Measurements from ENCODE around the gene MGRN1.

The MGRN1 gene

DNA sequence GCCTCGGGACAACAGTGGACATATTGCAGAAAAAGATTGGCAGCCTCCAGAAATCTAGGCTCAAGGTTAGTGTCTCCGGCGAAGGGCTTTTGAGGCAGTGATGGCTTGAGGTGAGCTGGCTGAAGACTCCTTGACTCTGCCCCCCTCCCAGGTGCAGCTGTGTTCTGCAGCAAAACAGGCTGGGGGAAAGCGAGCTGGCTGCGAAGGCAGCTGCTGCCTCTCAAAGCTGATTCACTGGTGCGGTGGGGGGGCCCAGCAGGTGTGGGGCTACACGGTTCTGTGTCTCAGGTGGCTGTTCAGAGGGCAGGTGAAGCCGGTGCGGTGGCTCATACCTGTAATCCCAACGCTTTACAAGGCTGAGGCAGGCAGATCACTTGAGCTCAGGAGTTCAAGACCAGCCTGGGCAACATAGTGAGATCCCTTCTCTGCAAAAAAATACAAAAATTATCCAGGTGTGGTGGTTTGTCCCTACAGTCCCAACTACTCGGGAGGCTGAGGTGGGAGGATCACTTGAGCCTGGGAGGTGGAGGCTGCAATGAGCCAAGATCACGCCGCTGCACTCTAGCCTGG lies 45.6 kb upstream of the MGRN1 start:
- H3K4me2 ChIP-seq (ENCODE audit: insufficient read depth, low read length) = no peak overlapping the region
- no peak overlapping the region for H3K4me3 ChIP-seq (ENCODE audit: low read depth in 1 of 2, low read length in 2 of 2)
- no peak for TF ChIP-seq EZH2 (IDR thresholded peaks at IDR 0.05; ENCODE audit: borderline replicate concordance, low read depth, low read length, severe bottlenecking)
- TF ChIP-seq, protein P1, sequence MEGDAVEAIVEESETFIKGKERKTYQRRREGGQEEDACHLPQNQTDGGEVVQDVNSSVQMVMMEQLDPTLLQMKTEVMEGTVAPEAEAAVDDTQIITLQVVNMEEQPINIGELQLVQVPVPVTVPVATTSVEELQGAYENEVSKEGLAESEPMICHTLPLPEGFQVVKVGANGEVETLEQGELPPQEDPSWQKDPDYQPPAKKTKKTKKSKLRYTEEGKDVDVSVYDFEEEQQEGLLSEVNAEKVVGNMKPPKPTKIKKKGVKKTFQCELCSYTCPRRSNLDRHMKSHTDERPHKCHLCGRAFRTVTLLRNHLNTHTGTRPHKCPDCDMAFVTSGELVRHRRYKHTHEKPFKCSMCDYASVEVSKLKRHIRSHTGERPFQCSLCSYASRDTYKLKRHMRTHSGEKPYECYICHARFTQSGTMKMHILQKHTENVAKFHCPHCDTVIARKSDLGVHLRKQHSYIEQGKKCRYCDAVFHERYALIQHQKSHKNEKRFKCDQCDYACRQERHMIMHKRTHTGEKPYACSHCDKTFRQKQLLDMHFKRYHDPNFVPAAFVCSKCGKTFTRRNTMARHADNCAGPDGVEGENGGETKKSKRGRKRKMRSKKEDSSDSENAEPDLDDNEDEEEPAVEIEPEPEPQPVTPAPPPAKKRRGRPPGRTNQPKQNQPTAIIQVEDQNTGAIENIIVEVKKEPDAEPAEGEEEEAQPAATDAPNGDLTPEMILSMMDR (IDR thresholded peaks at IDR 0.05; ENCODE audit: borderline replicate concordance, extremely low read depth, low read length, poor library complexity, severe bottlenecking) = no peak
- H3K4me1 ChIP-seq (ENCODE audit: insufficient read depth, low read length) = no peaks in the 10 kb centered on the region
- H3K36me3 ChIP-seq (ENCODE audit: insufficient read depth, low read length) = no peaks in the 10 kb centered on the region
- no peak for DNase-seq
- no peaks in the 10 kb centered on the region for H3K27me3 ChIP-seq (ENCODE audit: insufficient read depth, low read length, poor library complexity)
- H3K9ac ChIP-seq (ENCODE audit: low read depth, low read length) = no peak overlapping the region
- H2AFZ ChIP-seq (ENCODE audit: low read depth, low read length) = no peak overlapping the region
- H3K27ac ChIP-seq (ENCODE audit: low read length) = no peak overlapping the region
- no peak for ATAC-seq (ENCODE audit: insufficient read depth, low read depth)
- no peaks in the 10 kb centered on the region for H3K79me2 ChIP-seq (ENCODE audit: insufficient read depth, low read length)
- no peaks in the 10 kb centered on the region for H3K9me3 ChIP-seq (ENCODE audit: insufficient read depth, low read length, severe bottlenecking)
- no peaks in the 10 kb centered on the region for H4K20me1 ChIP-seq (ENCODE audit: insufficient read depth, low read length)

DNA sequence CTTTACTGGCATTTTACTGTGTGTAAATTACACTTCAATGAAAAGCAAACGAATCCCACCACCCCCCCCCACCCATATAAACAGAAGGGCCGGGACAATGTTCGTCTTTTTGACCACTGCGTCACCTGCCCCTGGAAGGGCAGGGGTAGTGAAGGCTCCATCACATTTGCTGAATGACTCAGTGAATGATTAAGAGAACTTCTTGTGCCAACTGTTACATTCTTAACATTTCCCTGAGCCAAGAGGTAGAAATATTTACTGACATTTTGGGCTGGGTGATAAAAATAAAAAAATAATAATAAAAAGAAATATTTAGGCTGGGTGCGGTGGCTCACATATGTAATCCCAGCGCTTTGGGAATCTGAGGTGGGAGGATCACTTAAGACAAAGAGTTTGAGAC lies 44.4 kb upstream of the MGRN1 start:
- no peak overlapping the region for H3K9ac ChIP-seq (ENCODE audit: low read depth, low read length)
- no peaks in the 10 kb centered on the region for H3K79me2 ChIP-seq (ENCODE audit: insufficient read depth, low read length)
- no peaks in the 10 kb centered on the region for H3K36me3 ChIP-seq (ENCODE audit: insufficient read depth, low read length)
- H3K27me3 ChIP-seq (ENCODE audit: insufficient read depth, low read length, poor library complexity) = no peaks in the 10 kb centered on the region
- H3K4me1 ChIP-seq (ENCODE audit: insufficient read depth, low read length) = no peaks in the 10 kb centered on the region
- no peaks in the 10 kb centered on the region for H3K9me3 ChIP-seq (ENCODE audit: insufficient read depth, low read length, severe bottlenecking)
- H2AFZ ChIP-seq (ENCODE audit: low read depth, low read length) = no peak overlapping the region
- no peak overlapping the region for H3K27ac ChIP-seq (ENCODE audit: low read length)
- H4K20me1 ChIP-seq (ENCODE audit: insufficient read depth, low read length) = no peaks in the 10 kb centered on the region
- H3K4me2 ChIP-seq (ENCODE audit: insufficient read depth, low read length) = no peak overlapping the region
- DNase-seq (no peak), ATAC-seq (ENCODE audit: insufficient read depth, low read depth) (no peak)
- H3K4me3 ChIP-seq (ENCODE audit: low read depth in 1 of 2, low read length in 2 of 2) = no peak overlapping the region
- TF ChIP-seq EZH2 (IDR thresholded peaks at IDR 0.05; ENCODE audit: borderline replicate concordance, low read depth, low read length, severe bottlenecking) = no peak
- TF ChIP-seq, protein P1 (IDR thresholded peaks at IDR 0.05; ENCODE audit: borderline replicate concordance, extremely low read depth, low read length, poor library complexity, severe bottlenecking) = no peak

GRCh38 chr16:4583906-4584305 lies 40.7 kb upstream of the MGRN1 start:
- Histone ChIP-seq H3K4me1 (ENCODE audit: insufficient read depth, low read length) (no peaks in the 10 kb centered on the region), H3K9ac (ENCODE audit: low read depth, low read length) (no peak overlapping the region), H3K27me3 (ENCODE audit: insufficient read depth, low read length, poor library complexity) (peaks cover 10% of the 10 kb centered on the region), H3K79me2 (ENCODE audit: insufficient read depth, low read length) (no peaks in the 10 kb centered on the region), H3K36me3 (ENCODE audit: insufficient read depth, low read length) (no peaks in the 10 kb centered on the region), H3K9me3 (ENCODE audit: insufficient read depth, low read length, severe bottlenecking) (no peaks in the 10 kb centered on the region), H3K4me2 (ENCODE audit: insufficient read depth, low read length) (no peak overlapping the region), H2AFZ (ENCODE audit: low read depth, low read length) (no peak overlapping the region), H4K20me1 (ENCODE audit: insufficient read depth, low read length) (no peaks in the 10 kb centered on the region), H3K4me3 (ENCODE audit: low read depth in 1 of 2, low read length in 2 of 2) (no peak overlapping the region), H3K27ac (ENCODE audit: low read length) (no peak overlapping the region)
- no peak for DNase-seq
- TF ChIP-seq EZH2 (IDR thresholded peaks at IDR 0.05; ENCODE audit: borderline replicate concordance, low read depth, low read length, severe bottlenecking) = no peak
- TF ChIP-seq, protein P1 (IDR thresholded peaks at IDR 0.05; ENCODE audit: borderline replicate concordance, extremely low read depth, low read length, poor library complexity, severe bottlenecking) = no peak
- ATAC-seq (ENCODE audit: insufficient read depth, low read depth) = no peak

DNA sequence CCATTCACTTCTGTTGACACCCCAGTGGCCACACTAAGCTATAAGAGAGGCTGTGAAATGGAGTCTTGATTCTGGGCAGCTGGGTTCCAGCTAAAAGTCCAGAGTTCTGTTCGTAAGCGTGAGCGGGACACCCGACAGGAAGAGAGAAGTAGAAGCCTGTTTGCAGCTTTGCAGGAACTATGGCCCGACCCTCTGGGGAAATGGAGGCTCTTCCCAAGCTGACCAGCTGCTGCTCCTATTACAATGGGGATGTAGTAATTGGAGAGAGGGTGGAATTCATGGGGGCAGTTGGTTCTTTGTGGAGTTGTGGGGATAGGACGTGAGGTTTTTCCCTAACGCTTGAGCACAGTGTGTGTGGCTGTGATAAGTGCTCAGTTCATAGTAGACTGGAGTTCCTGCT lies 38.3 kb upstream of the MGRN1 start:
- Histone ChIP-seq H3K27me3 (ENCODE audit: insufficient read depth, low read length, poor library complexity) (peaks cover 10% of the 10 kb centered on the region), H2AFZ (ENCODE audit: low read depth, low read length) (no peak overlapping the region), H3K9ac (ENCODE audit: low read depth, low read length) (no peak overlapping the region), H3K4me2 (ENCODE audit: insufficient read depth, low read length) (no peak overlapping the region), H3K4me3 (ENCODE audit: low read depth in 1 of 2, low read length in 2 of 2) (no peak overlapping the region), H3K36me3 (ENCODE audit: insufficient read depth, low read length) (no peaks in the 10 kb centered on the region), H4K20me1 (ENCODE audit: insufficient read depth, low read length) (no peaks in the 10 kb centered on the region), H3K9me3 (ENCODE audit: insufficient read depth, low read length, severe bottlenecking) (no peaks in the 10 kb centered on the region), H3K27ac (ENCODE audit: low read length) (no peak overlapping the region), H3K79me2 (ENCODE audit: insufficient read depth, low read length) (no peaks in the 10 kb centered on the region), H3K4me1 (ENCODE audit: insufficient read depth, low read length) (no peaks in the 10 kb centered on the region)
- TF ChIP-seq, protein P1 (IDR thresholded peaks at IDR 0.05; ENCODE audit: borderline replicate concordance, extremely low read depth, low read length, poor library complexity, severe bottlenecking) = no peak
- TF ChIP-seq EZH2 (IDR thresholded peaks at IDR 0.05; ENCODE audit: borderline replicate concordance, low read depth, low read length, severe bottlenecking) = no peak
- ATAC-seq (ENCODE audit: insufficient read depth, low read depth) (no peak), DNase-seq (no peak)
